ENCODE results near the gene STK17B. TPM values are rescaled to one million over a fixed set of nuclear protein-coding genes. Genes with fewer than 3 reads are reported as not detected.

Gene STK17B
- total RNA-seq, 3 donors from 2014 or later (not counting 1 experiment from before 2014, with no cell fraction given), result 295 to 390 (median 380) TPM

GRCh38 chr2:196128749-196129148, 42.6 kb downstream of the STK17B start:
- WGBS (ENCODE audit: insufficient coverage), result 100% methylated on average over 1 of the region's 1 CpG
- Mint-ChIP-seq H3K36me3 (peaks cover 13% of the 10 kb centered on the region), H3K4me3 (no peak overlapping the region), H3K9me3 (peaks cover 0 to 6% of the 10 kb centered on the region in 2 donors), H3K27ac (no peak overlapping the region), H3K27me3 (ENCODE audit: low read depth in 2 of 2) (no peaks in the 10 kb centered on the region), H3K4me1 (peaks cover 14 to 25% of the 10 kb centered on the region in 2 donors)
- intact Hi-C loops (cut with micrococcal nuclease), result no loop called here
- Histone ChIP-seq H3K27me3 (ENCODE audit: control insufficient read depth, insufficient read depth, low read length) (no peaks in the 10 kb centered on the region), H3K9me3 (ENCODE audit: control insufficient read depth, insufficient read depth, low read length) (peaks cover 36% of the 10 kb centered on the region), H3K4me3 (ENCODE audit: low read length) (no peak overlapping the region), H3K36me3 (ENCODE audit: control insufficient read depth, insufficient read depth, low read length) (peaks cover 6% of the 10 kb centered on the region), H3K27ac (ENCODE audit: low read length) (no peak overlapping the region), H3K4me1 (ENCODE audit: control insufficient read depth, insufficient read depth, low read length) (peaks cover 8% of the 10 kb centered on the region)
- DNase-seq (no peak), ATAC-seq (no peak)
- no peak for TF ChIP-seq CTCF (IDR thresholded peaks at IDR 0.05)

GRCh38 chr2:196125596-196125995, 45.8 kb downstream of the STK17B start:
- DNase-seq (no peak), ATAC-seq (no peak)
- H3K4me3 ChIP-seq (ENCODE audit: low read length), result no peak overlapping the region
- no peaks in the 10 kb centered on the region for H3K4me1 ChIP-seq (ENCODE audit: control insufficient read depth, insufficient read depth, low read length)
- H3K27ac Mint-ChIP-seq, result no peak overlapping the region
- peaks cover 14% of the 10 kb centered on the region for H3K9me3 ChIP-seq (ENCODE audit: control insufficient read depth, insufficient read depth, low read length)
- TF ChIP-seq CTCF (IDR thresholded peaks at IDR 0.05), result no peak
- no peak overlapping the region for H3K4me3 Mint-ChIP-seq
- peaks cover 0 to 3% of the 10 kb centered on the region in 2 donors for H3K9me3 Mint-ChIP-seq
- no peaks in the 10 kb centered on the region for H3K4me1 Mint-ChIP-seq
- WGBS (ENCODE audit: insufficient coverage), result 90% methylated on average over 2 of the region's 2 CpGs
- no peaks in the 10 kb centered on the region for H3K27me3 ChIP-seq (ENCODE audit: control insufficient read depth, insufficient read depth, low read length)
- H3K27me3 Mint-ChIP-seq (ENCODE audit: low read depth in 2 of 2), result no peaks in the 10 kb centered on the region
- H3K36me3 Mint-ChIP-seq, result no peaks in the 10 kb centered on the region
- H3K36me3 ChIP-seq (ENCODE audit: control insufficient read depth, insufficient read depth, low read length), result no peaks in the 10 kb centered on the region
- intact Hi-C loops (cut with micrococcal nuclease), result no loop called here
- H3K27ac ChIP-seq (ENCODE audit: low read length), result no peak overlapping the region

GRCh38 chr2:196123679-196124373, 47.6 kb downstream of the STK17B start:
- H3K36me3 ChIP-seq (ENCODE audit: control insufficient read depth, insufficient read depth, low read length), result no peaks in the 10 kb centered on the region
- H3K27me3 Mint-ChIP-seq (ENCODE audit: low read depth in 2 of 2), result no peaks in the 10 kb centered on the region
- 93% methylated on average over 6 of the region's 6 CpGs for WGBS (ENCODE audit: insufficient coverage)
- no peaks in the 10 kb centered on the region for H3K9me3 Mint-ChIP-seq
- DNase-seq (no peak), ATAC-seq (no peak)
- H3K36me3 Mint-ChIP-seq, result no peaks in the 10 kb centered on the region
- TF ChIP-seq CTCF (IDR thresholded peaks at IDR 0.05), result no peak
- H3K27ac ChIP-seq (ENCODE audit: low read length), result no peak overlapping the region
- H3K27ac Mint-ChIP-seq, result no peak overlapping the region
- no peak overlapping the region for H3K4me3 ChIP-seq (ENCODE audit: low read length)
- peaks cover 5% of the 10 kb centered on the region for H3K9me3 ChIP-seq (ENCODE audit: control insufficient read depth, insufficient read depth, low read length)
- intact Hi-C loops (cut with micrococcal nuclease), result no loop called here
- no peaks in the 10 kb centered on the region for H3K4me1 Mint-ChIP-seq
- H3K4me1 ChIP-seq (ENCODE audit: control insufficient read depth, insufficient read depth, low read length), result no peaks in the 10 kb centered on the region
- H3K27me3 ChIP-seq (ENCODE audit: control insufficient read depth, insufficient read depth, low read length), result no peaks in the 10 kb centered on the region
- H3K4me3 Mint-ChIP-seq, result no peak overlapping the region

GRCh38 chr2:196119926-196120325, 51.5 kb downstream of the STK17B start:
- H3K9me3 ChIP-seq (ENCODE audit: control insufficient read depth, insufficient read depth, low read length), result no peaks in the 10 kb centered on the region
- no peaks in the 10 kb centered on the region for H3K4me1 ChIP-seq (ENCODE audit: control insufficient read depth, insufficient read depth, low read length)
- Mint-ChIP-seq H3K27me3 (ENCODE audit: low read depth in 2 of 2) (no peaks in the 10 kb centered on the region), H3K9me3 (no peaks in the 10 kb centered on the region), H3K4me3 (no peak overlapping the region), H3K36me3 (no peaks in the 10 kb centered on the region), H3K4me1 (no peaks in the 10 kb centered on the region), H3K27ac (no peak overlapping the region)
- DNase-seq (no peak), ATAC-seq (no peak)
- no peaks in the 10 kb centered on the region for H3K27me3 ChIP-seq (ENCODE audit: control insufficient read depth, insufficient read depth, low read length)
- 96% methylated on average over 2 of the region's 3 CpGs for WGBS (ENCODE audit: insufficient coverage)
- no peak for TF ChIP-seq CTCF (IDR thresholded peaks at IDR 0.05)
- intact Hi-C loops (cut with micrococcal nuclease), result no loop called here
- H3K36me3 ChIP-seq (ENCODE audit: control insufficient read depth, insufficient read depth, low read length), result no peaks in the 10 kb centered on the region
- no peak overlapping the region for H3K4me3 ChIP-seq (ENCODE audit: low read length)
- H3K27ac ChIP-seq (ENCODE audit: low read length), result no peak overlapping the region
